Fibroblast of pulmonary artery (primary cell): ENCODE measurements around the gene CCDC83.

Experiments used
- DNase-seq: peaks from one replicate; pipeline ENCODE4 v3.0.0-alpha.2; 2010; ENCODE audit warnings: low read depth
- H3K4me3 ChIP-seq: replicated peaks from 2 replicates; pipeline ENCODE4 v1.5.1; 2011; ENCODE audit warnings: low read depth, mild to moderate bottlenecking, control low read depth, low read length, moderate library complexity
- TF ChIP-seq, protein P1 (sequence below): IDR thresholded peaks from 2 replicates; pipeline ENCODE4 v1.5.1; 2011; ENCODE audit warnings: mild to moderate bottlenecking, control low read depth, low read length, inconsistent platforms; ENCODE audit errors: missing control alignments

The CCDC83 gene

DNA sequence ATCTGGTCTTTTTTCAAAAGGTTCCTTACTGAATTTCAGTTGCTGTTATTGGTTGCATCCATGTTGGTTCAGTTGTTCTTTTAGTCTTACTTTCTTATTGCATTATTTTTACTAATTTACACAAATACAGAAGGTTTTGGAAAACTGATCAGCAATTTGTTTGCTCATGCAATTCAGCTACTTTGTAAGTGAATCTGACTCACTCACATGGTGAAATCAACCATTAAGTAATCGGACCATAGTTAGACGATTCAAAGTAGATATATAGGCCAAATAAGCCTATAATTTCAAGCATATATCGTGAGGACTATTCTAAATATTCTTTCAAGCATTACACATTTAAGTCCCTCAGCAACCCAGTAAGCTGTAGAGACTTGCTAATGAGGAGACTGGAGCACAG, 41.7 kb downstream of the CCDC83 start:
- TF ChIP-seq, protein P1, sequence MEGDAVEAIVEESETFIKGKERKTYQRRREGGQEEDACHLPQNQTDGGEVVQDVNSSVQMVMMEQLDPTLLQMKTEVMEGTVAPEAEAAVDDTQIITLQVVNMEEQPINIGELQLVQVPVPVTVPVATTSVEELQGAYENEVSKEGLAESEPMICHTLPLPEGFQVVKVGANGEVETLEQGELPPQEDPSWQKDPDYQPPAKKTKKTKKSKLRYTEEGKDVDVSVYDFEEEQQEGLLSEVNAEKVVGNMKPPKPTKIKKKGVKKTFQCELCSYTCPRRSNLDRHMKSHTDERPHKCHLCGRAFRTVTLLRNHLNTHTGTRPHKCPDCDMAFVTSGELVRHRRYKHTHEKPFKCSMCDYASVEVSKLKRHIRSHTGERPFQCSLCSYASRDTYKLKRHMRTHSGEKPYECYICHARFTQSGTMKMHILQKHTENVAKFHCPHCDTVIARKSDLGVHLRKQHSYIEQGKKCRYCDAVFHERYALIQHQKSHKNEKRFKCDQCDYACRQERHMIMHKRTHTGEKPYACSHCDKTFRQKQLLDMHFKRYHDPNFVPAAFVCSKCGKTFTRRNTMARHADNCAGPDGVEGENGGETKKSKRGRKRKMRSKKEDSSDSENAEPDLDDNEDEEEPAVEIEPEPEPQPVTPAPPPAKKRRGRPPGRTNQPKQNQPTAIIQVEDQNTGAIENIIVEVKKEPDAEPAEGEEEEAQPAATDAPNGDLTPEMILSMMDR: no peak
- DNase-seq: no peak
- H3K4me3 ChIP-seq: no peak overlapping the region

DNA sequence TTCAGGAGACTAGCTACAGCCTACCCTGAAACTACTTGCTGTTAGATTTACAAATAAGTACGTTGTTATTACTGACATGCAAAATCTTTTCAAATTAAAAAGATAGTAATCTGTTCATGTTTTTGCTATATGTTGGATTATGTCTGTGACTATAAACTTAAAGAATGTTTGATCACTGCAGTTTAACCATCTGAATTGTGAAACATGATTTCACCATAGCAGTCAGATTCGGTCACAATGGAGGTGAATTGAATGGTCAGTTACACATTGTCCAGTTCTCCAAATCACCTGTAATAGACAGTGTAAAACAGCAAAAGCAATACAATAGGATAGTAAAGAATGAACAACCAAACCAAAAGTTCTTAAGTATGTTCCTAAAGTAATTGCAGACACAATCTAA, 43.3 kb downstream of the CCDC83 start:
- no peak for DNase-seq
- H3K4me3 ChIP-seq: no peak overlapping the region
- TF ChIP-seq, protein P1: no peak

DNA sequence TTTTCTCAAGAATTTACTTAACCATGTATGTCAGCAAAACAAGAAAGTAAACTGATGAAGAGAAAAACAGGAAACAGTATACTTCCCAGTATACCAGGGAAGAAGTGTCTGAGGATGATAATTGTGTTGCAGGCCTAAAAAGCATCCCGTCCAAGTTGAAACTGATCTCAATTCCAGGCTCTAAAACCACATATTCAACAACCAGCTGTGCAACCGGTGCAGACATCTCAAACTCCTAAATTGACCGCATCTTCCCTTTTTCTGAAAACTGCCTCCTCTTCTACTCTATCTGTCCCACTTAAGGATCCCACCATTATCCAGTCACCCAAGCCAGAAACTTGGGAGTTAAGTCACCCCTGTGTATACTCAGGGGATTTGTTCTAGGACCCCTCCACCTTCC, 47.2 kb downstream of the CCDC83 start:
- no peak overlapping the region for H3K4me3 ChIP-seq
- DNase-seq: no peak
- TF ChIP-seq, protein P1: no peak

DNA sequence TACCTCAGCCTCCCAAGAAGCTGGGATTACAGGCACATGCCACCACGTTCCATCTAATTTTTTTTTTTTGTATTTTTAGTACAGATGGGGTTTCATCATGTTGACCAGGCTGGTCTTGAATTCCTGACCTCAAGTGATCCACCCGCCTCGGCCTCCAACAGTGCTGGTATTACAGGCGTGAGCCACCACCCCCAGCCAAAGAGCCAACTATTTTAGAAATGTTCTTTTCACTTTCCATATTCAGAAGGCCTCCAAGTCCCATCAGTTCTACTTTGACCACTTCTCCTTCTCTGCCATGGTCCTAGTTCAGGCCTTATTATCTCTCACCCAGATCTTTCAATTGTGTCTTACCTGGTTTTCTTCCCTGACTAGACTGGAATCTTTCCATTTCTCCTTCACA, 48.2 kb downstream of the CCDC83 start:
- DNase-seq: no peak
- no peak overlapping the region for H3K4me3 ChIP-seq
- TF ChIP-seq, protein P1: no peak

DNA sequence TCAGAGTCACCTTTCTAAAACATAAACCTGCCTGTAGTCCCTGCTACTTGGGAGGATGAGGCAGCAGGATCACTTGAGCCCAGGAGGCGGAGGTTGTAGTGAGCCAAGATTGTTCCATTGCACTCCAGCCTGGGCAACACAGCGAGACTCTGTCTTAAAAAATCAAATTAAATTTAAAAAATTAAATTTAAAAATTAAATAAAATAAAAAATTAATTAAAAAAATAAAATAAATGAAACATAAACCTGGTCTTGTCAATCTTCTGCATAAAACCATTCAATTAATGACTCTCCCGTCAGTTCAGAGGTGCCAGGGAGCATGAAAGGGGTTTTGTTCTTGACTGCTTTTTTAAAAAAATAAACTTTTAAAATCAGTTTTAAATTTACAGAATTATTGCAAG, 48.6 kb downstream of the CCDC83 start:
- no peak overlapping the region for H3K4me3 ChIP-seq
- TF ChIP-seq, protein P1: no peak
- no peak for DNase-seq

DNA sequence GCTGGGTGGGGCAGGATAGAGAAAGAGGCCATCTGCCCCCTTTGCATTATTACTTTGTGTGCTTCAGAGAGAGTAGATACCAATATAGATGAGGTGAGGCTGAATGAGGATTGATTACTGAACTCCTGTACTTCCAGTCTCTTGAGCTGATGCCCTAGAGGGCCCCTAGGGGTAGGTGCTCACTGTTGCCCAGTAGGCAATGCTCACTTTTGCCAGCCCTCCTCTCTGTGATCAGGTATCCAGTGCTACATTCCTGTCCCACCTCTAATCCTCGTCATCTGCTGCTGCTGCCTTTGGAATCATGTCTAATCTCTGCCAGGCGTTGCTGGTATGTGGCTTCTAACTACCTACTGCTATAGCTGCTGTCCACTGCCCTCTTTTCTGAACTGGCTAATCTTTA, 57.2 kb downstream of the CCDC83 start:
- TF ChIP-seq, protein P1: no peak
- no peak overlapping the region for H3K4me3 ChIP-seq
- DNase-seq: no peak

DNA sequence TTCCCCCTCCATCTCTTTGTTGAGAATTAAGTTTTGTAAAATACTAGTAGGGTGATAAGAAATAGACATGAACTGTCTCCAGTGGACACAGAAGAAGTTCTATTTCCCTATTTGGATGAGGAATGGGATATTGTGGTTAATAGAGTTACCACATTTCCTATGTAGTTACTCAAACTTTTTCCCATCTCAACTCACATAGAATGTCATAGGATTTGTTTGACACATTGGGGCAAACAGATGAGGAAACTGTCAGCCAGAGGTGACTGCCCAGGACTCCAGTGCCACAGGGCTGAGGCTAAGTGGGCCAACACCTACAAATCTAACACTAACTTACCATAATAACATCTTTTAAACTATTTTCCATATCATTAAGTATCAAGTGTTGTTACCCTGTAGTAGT, 58.3 kb downstream of the CCDC83 start:
- TF ChIP-seq, protein P1: no peak
- H3K4me3 ChIP-seq: no peak overlapping the region
- DNase-seq: no peak
